Body of pancreas (tissue), 4 donors: ENCODE measurements around the gene SSRP1.

Source experiments
- POLR2A ChIP-seq, 3 donors: fragments of 450-650 bp; IDR thresholded peaks; one replicate each; pipeline ENCODE4 v1.6.1; 2016; ENCODE audit warnings: antibody characterized with exemption in 3 of 3, mild to moderate bottlenecking in 2 of 3
- TF ChIP-seq, protein P1 (sequence below), 7 experiments: fragments of 450-650 bp in 4 of 7; fragments of 200-600 bp in 3 of 7; sonication (generic) in 3 of 7; IDR thresholded peaks; one replicate each; pipeline ENCODE4 v1.5.1; 2016 to 2019; ENCODE audit warnings: antibody characterized with exemption in 7 of 7

DNA sequence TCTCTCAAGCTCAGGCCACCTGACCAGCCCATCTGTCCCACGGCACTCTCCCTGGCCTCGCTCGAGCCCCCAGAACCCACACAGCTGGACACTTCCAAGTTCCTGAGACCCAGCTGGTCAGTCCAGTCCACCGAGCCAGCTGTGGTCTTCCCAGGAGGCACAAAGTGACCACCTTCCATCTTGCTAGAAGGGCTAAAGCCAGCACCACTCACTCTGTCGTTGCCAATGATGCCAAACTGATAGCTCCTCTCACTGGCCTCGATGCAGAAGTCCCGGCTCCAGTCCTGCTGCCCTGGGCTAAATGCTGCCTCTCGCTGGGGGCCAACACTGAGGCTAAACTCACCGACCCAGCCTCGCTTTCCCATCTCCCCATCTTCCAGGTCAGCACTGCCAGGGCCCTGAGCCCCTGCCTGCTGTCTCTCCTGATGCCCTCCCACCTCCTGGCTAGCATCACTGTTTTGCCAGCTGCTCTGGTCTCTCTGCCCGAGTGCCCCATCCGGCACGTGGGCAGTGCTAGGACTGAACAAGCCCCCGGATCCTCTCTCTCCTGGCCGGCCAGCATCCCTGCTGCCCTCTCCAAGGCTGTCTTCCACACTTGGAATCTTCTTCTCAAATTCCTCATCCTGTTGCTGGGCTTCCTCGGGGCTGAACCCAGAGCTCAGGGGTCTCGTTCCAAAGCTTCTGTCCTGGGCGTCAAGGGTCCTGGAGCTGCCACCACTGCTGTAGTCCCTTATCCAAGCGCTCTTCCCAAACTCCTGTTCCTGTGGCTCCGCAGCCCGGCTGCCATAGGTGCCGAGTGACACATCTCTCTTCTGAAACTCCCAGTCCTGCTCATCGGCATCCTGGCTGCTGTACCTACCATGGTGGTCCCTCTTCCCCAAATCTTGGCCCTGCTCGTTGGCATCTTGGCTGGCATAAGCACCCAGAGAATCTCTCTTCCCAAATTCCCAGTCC is 26.3 kb downstream of the SSRP1 start:
- TF ChIP-seq, protein P1, sequence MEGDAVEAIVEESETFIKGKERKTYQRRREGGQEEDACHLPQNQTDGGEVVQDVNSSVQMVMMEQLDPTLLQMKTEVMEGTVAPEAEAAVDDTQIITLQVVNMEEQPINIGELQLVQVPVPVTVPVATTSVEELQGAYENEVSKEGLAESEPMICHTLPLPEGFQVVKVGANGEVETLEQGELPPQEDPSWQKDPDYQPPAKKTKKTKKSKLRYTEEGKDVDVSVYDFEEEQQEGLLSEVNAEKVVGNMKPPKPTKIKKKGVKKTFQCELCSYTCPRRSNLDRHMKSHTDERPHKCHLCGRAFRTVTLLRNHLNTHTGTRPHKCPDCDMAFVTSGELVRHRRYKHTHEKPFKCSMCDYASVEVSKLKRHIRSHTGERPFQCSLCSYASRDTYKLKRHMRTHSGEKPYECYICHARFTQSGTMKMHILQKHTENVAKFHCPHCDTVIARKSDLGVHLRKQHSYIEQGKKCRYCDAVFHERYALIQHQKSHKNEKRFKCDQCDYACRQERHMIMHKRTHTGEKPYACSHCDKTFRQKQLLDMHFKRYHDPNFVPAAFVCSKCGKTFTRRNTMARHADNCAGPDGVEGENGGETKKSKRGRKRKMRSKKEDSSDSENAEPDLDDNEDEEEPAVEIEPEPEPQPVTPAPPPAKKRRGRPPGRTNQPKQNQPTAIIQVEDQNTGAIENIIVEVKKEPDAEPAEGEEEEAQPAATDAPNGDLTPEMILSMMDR (IDR thresholded peaks at IDR 0.05) = no peak
- no peak for TF ChIP-seq POLR2A (IDR thresholded peaks at IDR 0.05)
